Measurements from ENCODE around the gene FPGT.

- TF ChIP-seq HNF4G (IDR thresholded peaks at IDR 0.05): no peak
- no peak for TF ChIP-seq CTCF (IDR thresholded peaks at IDR 0.05; ENCODE audit: low read depth, low read length, missing input control)
- TF ChIP-seq JUND (IDR thresholded peaks at IDR 0.05): no peak
- no peak for TF ChIP-seq YY1 (IDR thresholded peaks at IDR 0.05)
- no peak for TF ChIP-seq EGR1 (IDR thresholded peaks at IDR 0.05; ENCODE audit: low read depth in 2 of 2)
- no peak for TF ChIP-seq SP1 (IDR thresholded peaks at IDR 0.05)
- TF ChIP-seq REST (IDR thresholded peaks at IDR 0.05): no peak
- TF ChIP-seq RAD21 (IDR thresholded peaks at IDR 0.05): no peak
- TF ChIP-seq MAX (IDR thresholded peaks at IDR 0.05): no peak
- TF ChIP-seq ATF3 (IDR thresholded peaks at IDR 0.05): no peak
- TF ChIP-seq ZBTB33 (IDR thresholded peaks at IDR 0.05): no peak
- no peak for TF ChIP-seq TAF1 (conservative IDR thresholded peaks at IDR 0.05)
- TF ChIP-seq NR2F2 (IDR thresholded peaks at IDR 0.05): no peak
Observed at GRCh38 chr1:74197255-74197654, 787 bp upstream of the FPGT start.

Measured in liver (tissue), 3 donors.